OCI-LY3 (cell line): ENCODE data around the gene FBXL13.
"Not testable (repeated sequence)": the region's sequence is repeated elsewhere in the genome, so short reads cannot be mapped to it uniquely, and the experiment has no call there.

Experiments used
- CTCF ChIP-seq: fragments of 200-600, 300-600 bp; sonication (generic); IDR thresholded peaks from 2 replicates; pipeline ENCODE4 v1.5.1; 2014; ENCODE audit warnings: antibody characterized with exemption, low read length, low read depth
- EZH2phosphoT487 ChIP-seq: fragments of 200-600 bp; shearing (Covaris generic); IDR thresholded peaks from 2 replicates; pipeline ENCODE4 v1.6.1; 2018; ENCODE audit warnings: antibody characterized with exemption, mixed run types, low read depth

- TF ChIP-seq EZH2phosphoT487, CTCF: not testable (repeated sequence)
Observed at GRCh38 chr7:102780926-102781325, 293.7 kb downstream of the FBXL13 start.
